NCI-H82 (cell line): Measurements from ENCODE around the gene TFAP2B.

ENCODE experiments used
- DNase-seq: peaks from one replicate; lab custom pipeline; 2025; lab: John Stamatoyannopoulos, UW

The TFAP2B gene

GRCh38 chr6:50825375-50826036 lies 6.8 kb downstream of the TFAP2B start:
- no peak for DNase-seq

GRCh38 chr6:50826037-50826761 lies 7.5 kb downstream of the TFAP2B start:
- DNase-seq, result no peak

- DNase-seq, result peak; percentile 31
Measured at GRCh38 chr6:50826803-50827202, 8.1 kb downstream of the TFAP2B start.

GRCh38 chr6:50829049-50829448 lies 10.4 kb downstream of the TFAP2B start:
- DNase-seq, result no peak

- DNase-seq, result no peak
Measured at GRCh38 chr6:50829898-50830444, 11.3 kb downstream of the TFAP2B start.

- DNase-seq, result peak; percentile 12
Measured at GRCh38 chr6:50831186-50831585, 12.5 kb downstream of the TFAP2B start.

- DNase-seq, result no peak
Measured at GRCh38 chr6:50832912-50833311, 14.2 kb downstream of the TFAP2B start.

- no peak for DNase-seq
Measured at GRCh38 chr6:50834929-50835410, 16.3 kb downstream of the TFAP2B start.

GRCh38 chr6:50836231-50836630 lies 17.6 kb downstream of the TFAP2B start:
- DNase-seq, result no peak

GRCh38 chr6:50837589-50838445 lies 19.1 kb downstream of the TFAP2B start:
- DNase-seq, result no peak

GRCh38 chr6:50840112-50840810 lies 21.6 kb downstream of the TFAP2B start:
- DNase-seq, result no peak

GRCh38 chr6:50840811-50841192 lies 22.1 kb downstream of the TFAP2B start:
- no peak for DNase-seq

GRCh38 chr6:50842446-50842845 lies 23.8 kb downstream of the TFAP2B start:
- no peak for DNase-seq

- DNase-seq, result no peak
Measured at GRCh38 chr6:50842861-50843384, 24.3 kb downstream of the TFAP2B start.

- DNase-seq, result no peak
Measured at GRCh38 chr6:50843842-50844241, 25.2 kb downstream of the TFAP2B start.

- DNase-seq, result no peak
Measured at GRCh38 chr6:50845499-50846143, 26.9 kb downstream of the TFAP2B start.

GRCh38 chr6:50846144-50846851 lies 27.6 kb downstream of the TFAP2B start:
- DNase-seq, result no peak

GRCh38 chr6:50846852-50847155 lies 28.1 kb downstream of the TFAP2B start:
- DNase-seq, result no peak

GRCh38 chr6:50847890-50848594 lies 29.4 kb downstream of the TFAP2B start:
- DNase-seq, result no peak
